Activated naive CD4-positive, alpha-beta T cell treated with anti-CD3 and anti-CD28 coated beads, Interleukin-2, amount 10 ng/mL, durations not matched to agents 5 hours and 36 hours (primary cell): ENCODE results near the gene BATF. TPM values are rescaled to one million over a fixed set of nuclear protein-coding genes. Genes with fewer than 3 reads are reported as not detected.

ENCODE experiments used
- total RNA-seq, 2 experiments: library from RNA; stranded (reverse); gene quantifications; one replicate each; pipeline ENCODE4 v1.2.3, GENCODE V29; 2021

BATF gene
- 10 to 100 TPM; 32.7 to 33.6 TPM for total RNA-seq

DNA sequence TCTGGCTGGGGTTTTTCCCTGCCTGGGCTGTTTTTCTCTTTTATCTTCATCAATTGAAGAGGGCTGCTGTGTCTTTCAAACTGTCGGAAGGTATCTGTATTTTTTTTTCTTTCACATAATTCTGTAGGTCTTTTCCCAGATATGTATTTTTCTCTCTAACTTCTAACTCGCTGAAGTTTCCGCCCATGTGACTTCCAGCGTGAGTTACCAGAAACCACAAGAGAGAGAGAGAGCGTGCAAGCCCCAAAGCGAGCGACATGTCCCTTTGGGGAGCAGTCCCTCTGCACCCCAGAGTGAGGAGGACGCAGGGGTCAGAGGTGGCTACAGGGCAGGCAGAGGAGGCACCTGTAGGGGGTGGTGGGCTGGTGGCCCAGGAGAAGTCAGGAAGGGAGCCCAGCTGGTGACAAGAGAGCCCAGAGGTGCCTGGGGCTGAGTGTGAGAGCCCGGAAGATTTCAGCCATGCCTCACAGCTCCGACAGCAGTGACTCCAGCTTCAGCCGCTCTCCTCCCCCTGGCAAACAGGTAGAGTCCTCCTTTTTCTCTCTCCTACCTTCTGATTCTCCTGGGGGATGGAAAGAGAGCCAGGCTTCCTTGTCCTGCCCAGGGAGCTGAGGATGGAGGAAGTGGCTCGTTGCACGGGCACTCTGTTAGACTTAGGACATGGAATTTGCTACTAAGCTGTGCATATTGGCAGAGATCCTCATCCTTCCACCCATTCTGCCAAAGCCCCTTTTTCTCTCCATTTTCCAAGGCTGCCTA is at the start of gene BATF:
Gene BATF, plus strand, starts transcription at position 246 of the 759 bp plus-strand sequence. Its CDS starts 214 bp downstream, at position 460.

GRCh38 chr14:75578102-75578785 is 56.0 kb downstream of the BATF start, which contains the start of gene FLVCR2:
FLVCR2 (plus strand) TSS chr14:75578620; CDS start chr14:75578973, 353 bp downstream.

Other genes starting within 250 kb of the BATF start
- gene FOS, start 243.6 kb upstream of the BATF start, total RNA-seq, result 10 to 100 TPM; 17.0 to 18.7 TPM
- 1 to 10 TPM; 1.6 to 2.4 TPM for gene JDP2, start 94.4 kb upstream of the BATF start, total RNA-seq
- 1 to 10 TPM; 1.3 to 3.1 TPM for gene FLVCR2, start 56.2 kb downstream of the BATF start, total RNA-seq
- 10 to 100 TPM; 20.9 to 21.9 TPM for gene ERG28, start 138.4 kb downstream of the BATF start, total RNA-seq
- 10 to 100 TPM; 24.1 to 30.6 TPM for gene TTLL5, start 138.8 kb downstream of the BATF start, total RNA-seq